AG09309 (cell line): ENCODE data around the gene MTX2.
"Not testable (repeated sequence)": the region's sequence is repeated elsewhere in the genome, so short reads cannot be mapped to it uniquely, and the experiment has no call there.

Experiments used
- DNase-seq: peaks from one replicate; pipeline ENCODE4 v3.0.0-alpha.2; 2010; ENCODE audit warnings: low read depth
- H3K4me3 ChIP-seq: 2 replicates; pipeline ENCODE4 v1.5.1; 2011; ENCODE audit warnings: mild to moderate bottlenecking, low read depth, low read length, moderate library complexity; ENCODE audit not compliant: control insufficient read depth
- TF ChIP-seq, protein P1 (sequence below): IDR thresholded peaks from 2 replicates; pipeline ENCODE4 v1.5.1; 2011; ENCODE audit warnings: mild to moderate bottlenecking, low read depth, low read length, inconsistent platforms; ENCODE audit not compliant: insufficient read depth, control insufficient read depth; ENCODE audit errors: missing control alignments

Gene MTX2

DNA sequence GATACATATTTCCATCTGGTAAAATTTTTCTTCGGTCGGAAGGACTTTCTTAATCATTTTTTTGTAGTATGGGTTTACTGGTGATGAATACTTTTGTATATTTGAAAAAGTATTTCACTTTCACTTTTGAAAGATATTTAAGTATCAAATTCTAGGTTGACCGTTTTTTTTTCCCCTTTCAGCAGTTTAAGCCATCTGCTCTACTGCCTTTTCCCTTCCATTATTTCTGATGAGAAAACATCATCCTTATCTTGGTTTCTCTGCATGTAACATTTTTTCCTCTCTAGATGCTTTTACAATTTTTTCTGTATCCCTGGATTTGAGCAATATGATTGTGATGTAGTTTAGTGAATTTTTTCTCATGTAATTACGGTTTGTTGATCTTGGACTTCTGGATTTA lies 87.0 kb downstream of the MTX2 start:
- H3K4me3 ChIP-seq, result no peak overlapping the region
- no peak for DNase-seq
- TF ChIP-seq, protein P1, sequence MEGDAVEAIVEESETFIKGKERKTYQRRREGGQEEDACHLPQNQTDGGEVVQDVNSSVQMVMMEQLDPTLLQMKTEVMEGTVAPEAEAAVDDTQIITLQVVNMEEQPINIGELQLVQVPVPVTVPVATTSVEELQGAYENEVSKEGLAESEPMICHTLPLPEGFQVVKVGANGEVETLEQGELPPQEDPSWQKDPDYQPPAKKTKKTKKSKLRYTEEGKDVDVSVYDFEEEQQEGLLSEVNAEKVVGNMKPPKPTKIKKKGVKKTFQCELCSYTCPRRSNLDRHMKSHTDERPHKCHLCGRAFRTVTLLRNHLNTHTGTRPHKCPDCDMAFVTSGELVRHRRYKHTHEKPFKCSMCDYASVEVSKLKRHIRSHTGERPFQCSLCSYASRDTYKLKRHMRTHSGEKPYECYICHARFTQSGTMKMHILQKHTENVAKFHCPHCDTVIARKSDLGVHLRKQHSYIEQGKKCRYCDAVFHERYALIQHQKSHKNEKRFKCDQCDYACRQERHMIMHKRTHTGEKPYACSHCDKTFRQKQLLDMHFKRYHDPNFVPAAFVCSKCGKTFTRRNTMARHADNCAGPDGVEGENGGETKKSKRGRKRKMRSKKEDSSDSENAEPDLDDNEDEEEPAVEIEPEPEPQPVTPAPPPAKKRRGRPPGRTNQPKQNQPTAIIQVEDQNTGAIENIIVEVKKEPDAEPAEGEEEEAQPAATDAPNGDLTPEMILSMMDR, result no peak

GRCh38 chr2:176364273-176364977 lies 95.2 kb downstream of the MTX2 start:
- no peak overlapping the region for H3K4me3 ChIP-seq
- TF ChIP-seq, protein P1, result no peak
- DNase-seq, result no peak

GRCh38 chr2:176368349-176368748 lies 99.1 kb downstream of the MTX2 start:
- TF ChIP-seq, protein P1, result no peak
- no peak for DNase-seq
- H3K4me3 ChIP-seq, result no peak overlapping the region

DNA sequence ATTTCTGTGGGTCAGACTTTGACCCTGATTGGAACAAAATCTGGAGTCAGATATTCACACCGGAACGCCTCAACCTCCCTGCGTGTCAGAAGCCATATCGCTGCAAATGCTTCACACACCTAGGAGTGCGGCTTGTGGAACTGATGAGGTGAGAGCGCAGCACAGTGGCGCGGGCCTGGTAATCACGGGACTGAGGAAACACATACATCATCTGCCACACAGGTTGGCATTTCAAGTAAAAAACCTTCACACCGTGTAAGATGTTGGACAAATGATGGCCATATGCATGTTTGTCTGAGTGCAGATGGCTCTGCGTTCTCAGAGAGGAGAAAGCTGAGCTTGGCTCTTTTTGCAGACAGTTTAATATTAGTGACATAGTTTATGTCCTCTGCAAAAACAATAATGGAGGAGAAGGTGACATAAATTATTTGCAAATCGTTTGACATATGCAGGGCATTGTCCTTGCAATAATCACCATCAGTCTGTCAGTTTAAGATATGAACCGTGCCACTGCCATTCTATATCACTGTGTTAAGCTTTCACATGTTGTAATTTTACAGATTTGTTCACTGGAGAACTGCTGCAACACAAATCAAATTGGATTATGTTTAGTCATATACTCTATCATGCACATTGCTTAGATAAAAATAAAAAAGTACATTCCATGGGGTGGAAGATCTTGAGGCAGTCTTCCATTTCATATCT lies 101.4 kb downstream of the MTX2 start:
- DNase-seq, result no peak
- TF ChIP-seq, protein P1, result no peak
- no peak overlapping the region for H3K4me3 ChIP-seq

DNA sequence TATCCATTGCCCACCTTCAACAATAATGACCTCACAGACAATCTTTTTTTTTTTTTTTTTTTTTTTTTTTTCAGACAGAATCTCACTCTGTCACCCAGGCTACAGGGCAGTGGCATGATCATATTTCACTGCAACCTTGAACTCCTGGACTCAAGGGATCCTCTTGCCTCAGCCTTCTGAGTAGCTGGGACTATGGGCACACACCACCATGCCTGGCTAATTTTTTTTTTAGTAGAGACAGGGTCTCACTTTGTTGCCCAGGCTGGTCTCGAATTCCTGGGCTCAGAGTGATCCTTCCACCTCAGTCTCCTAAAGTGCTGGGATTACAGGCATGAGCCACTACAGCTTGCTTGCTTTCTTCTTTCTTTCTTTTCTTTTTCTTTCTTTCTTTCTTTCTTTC lies 103.9 kb downstream of the MTX2 start:
- DNase-seq, H3K4me3 ChIP-seq: not testable (repeated sequence)

DNA sequence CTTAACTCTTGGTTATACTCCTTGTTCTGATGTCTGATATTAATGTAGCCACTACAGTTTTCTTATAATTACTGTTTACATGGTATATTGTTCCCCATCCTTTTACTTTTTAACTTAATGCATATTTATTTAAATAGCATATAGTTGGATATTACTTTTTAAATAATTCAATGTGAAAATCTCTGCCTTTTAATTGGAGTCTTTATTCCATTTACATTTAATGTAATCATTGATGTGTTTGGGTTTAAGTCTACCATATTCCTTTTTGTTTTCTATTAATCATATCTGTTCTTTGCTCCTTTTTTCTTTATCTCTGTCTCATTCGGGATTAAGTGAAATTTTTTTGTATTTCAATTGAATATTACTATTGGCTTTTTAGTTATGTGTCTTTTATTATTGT lies 109.1 kb downstream of the MTX2 start:
- DNase-seq, result no peak
- TF ChIP-seq, protein P1, result no peak
- H3K4me3 ChIP-seq, result no peak overlapping the region

- no peak for DNase-seq
- no peak overlapping the region for H3K4me3 ChIP-seq
- TF ChIP-seq, protein P1, result no peak
These were observed 111.1 kb downstream of the MTX2 start for GRCh38 chr2:176380341-176380740.
